ENCODE results near the gene NR2F1-AS1. TPM values are rescaled to one million over a fixed set of nuclear protein-coding genes. Genes with fewer than 3 reads are reported as not detected.

Gene NR2F1-AS1
- total RNA-seq (10 to 100 TPM; 50.9 to 71.5 TPM), polyA plus RNA-seq (ENCODE audit: insufficient read length in 2 of 2) (10 to 100 TPM; 65.7 to 67.5 TPM)
- long read RNA-seq, donor 1, partial matches to known transcripts = 92 of 146 reads
- long read RNA-seq, donor 1, other reads (novel, unspliced or antisense) = 48 of 146 reads
- long read RNA-seq, donor 2, partial matches to known transcripts = 61 of 63 reads
- long read RNA-seq, donor 2, other reads (novel, unspliced or antisense) = 0 of 63 reads
- long read RNA-seq, donor 3, partial matches to known transcripts = 0 of 1 reads
- long read RNA-seq, donor 3, other reads (novel, unspliced or antisense) = 0 of 1 reads
- long read RNA-seq, donor 4, partial matches to known transcripts = 491 of 499 reads
- long read RNA-seq, donor 4, other reads (novel, unspliced or antisense) = 5 of 499 reads

DNA sequence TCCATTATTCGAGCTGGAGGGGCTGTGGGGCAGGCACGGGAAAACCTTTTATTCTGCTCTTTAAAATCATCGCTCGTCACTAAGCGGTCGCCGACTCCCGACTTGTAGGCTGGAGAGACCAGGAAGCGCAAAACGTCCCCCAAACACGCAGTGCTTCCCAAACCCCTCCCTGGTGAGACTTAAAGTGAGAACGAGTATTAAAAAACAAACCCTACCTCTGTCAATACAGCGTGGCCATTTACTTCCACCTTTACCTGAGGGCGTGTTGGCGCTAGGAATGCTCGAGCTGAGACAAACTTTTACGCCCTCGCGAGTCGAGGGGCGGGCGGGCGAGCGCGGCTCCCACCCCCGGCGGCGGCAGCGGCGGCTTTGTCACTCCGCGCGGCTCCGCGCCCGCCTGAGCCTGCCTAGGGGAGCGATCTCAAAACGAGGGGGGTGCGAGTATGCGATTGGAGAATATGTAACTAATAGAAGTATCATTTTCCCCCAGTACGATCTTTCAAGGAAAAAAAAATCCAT lies at the start of gene NR2F1-AS1:
NR2F1-AS1 (minus strand) TSS at position 293 of the 519 bp plus-strand sequence.
- under 1% methylated on average over 26 of the region's 41 CpGs for WGBS (ENCODE audit: insufficient coverage)
- H3K4me1 ChIP-seq (ENCODE audit: control insufficient read depth, insufficient read depth, low read length) = peaks cover 19% of the 10 kb centered on the region
- no peaks in the 10 kb centered on the region for H3K27me3 ChIP-seq (ENCODE audit: control insufficient read depth, insufficient read depth, low read length)
- peak in 1 of 6 donors; percentile 85 for DNase-seq (ENCODE audit: low read depth in 4 of 6, low spot score in 6 of 6)
- H3K36me3 ChIP-seq (ENCODE audit: control insufficient read depth, insufficient read depth, low read length) = no peaks in the 10 kb centered on the region
- peak within 1 kb of the TSS; percentile 92 for H3K27ac ChIP-seq (ENCODE audit: low read depth, low read length)
- peak within 1 kb of the TSS; percentile 61 for H3K4me3 ChIP-seq (ENCODE audit: low read depth, low read length)
- no peaks in the 10 kb centered on the region for H3K9me3 ChIP-seq (ENCODE audit: control insufficient read depth, insufficient read depth, low read length)

DNA sequence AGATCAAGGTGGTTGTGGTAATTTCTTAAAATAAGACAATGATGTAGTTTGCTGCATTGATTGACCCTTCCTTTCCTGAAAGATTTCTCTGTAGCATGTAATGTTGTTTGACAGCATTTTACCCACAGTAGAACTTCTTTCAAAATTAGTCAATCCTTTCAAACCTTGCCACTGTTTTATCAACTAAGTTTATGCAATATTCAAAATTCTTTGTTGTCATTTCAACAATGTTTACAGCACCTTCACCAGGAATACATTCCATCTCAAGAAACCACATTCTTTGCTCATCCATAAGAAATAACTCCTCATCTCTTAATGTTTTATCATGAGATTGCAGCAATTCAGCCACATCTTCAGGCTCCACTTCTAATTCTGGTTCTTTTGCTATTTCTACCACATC lies 45.8 kb upstream of the NR2F1-AS1 start:
- H3K4me1 ChIP-seq (ENCODE audit: control insufficient read depth, insufficient read depth, low read length) = no peaks in the 10 kb centered on the region
- DNase-seq (ENCODE audit: low read depth in 4 of 6, low spot score in 6 of 6) = no peak
- H3K27ac ChIP-seq (ENCODE audit: low read depth, low read length) = no peak overlapping the region
- H3K27me3 ChIP-seq (ENCODE audit: control insufficient read depth, insufficient read depth, low read length) = no peaks in the 10 kb centered on the region
- H3K36me3 ChIP-seq (ENCODE audit: control insufficient read depth, insufficient read depth, low read length) = no peaks in the 10 kb centered on the region
- H3K4me3 ChIP-seq (ENCODE audit: low read depth, low read length) = no peak overlapping the region
- H3K9me3 ChIP-seq (ENCODE audit: control insufficient read depth, insufficient read depth, low read length) = no peaks in the 10 kb centered on the region

DNA sequence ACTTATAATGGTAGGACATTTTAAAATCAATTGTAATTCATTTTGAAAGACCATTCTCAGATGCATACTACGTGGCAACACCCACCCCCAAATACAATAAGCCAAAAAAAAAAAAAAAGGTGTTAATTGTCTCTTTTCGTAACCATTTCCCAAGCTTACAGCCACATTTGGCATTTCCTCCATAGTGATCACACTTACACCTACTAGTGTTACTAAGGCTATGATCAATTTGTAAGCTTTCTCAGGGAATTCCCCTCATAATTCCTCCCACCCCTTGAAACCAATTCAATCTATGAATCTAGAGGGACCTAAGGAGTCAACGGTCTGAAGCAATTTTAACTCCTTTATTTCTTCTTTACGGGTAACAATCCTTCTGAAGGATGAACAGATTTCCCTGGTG lies 42.1 kb upstream of the NR2F1-AS1 start:
- Histone ChIP-seq H3K4me3 (ENCODE audit: low read depth, low read length) (no peak overlapping the region), H3K27me3 (ENCODE audit: control insufficient read depth, insufficient read depth, low read length) (no peaks in the 10 kb centered on the region), H3K9me3 (ENCODE audit: control insufficient read depth, insufficient read depth, low read length) (no peaks in the 10 kb centered on the region), H3K36me3 (ENCODE audit: control insufficient read depth, insufficient read depth, low read length) (no peaks in the 10 kb centered on the region), H3K27ac (ENCODE audit: low read depth, low read length) (no peak overlapping the region), H3K4me1 (ENCODE audit: control insufficient read depth, insufficient read depth, low read length) (no peaks in the 10 kb centered on the region)
- DNase-seq (ENCODE audit: low read depth in 4 of 6, low spot score in 6 of 6) = peak in 2 of 6 donors; percentile 22 to 24
- WGBS (ENCODE audit: insufficient coverage) = 60% methylated on average over 1 of the region's 4 CpGs

DNA sequence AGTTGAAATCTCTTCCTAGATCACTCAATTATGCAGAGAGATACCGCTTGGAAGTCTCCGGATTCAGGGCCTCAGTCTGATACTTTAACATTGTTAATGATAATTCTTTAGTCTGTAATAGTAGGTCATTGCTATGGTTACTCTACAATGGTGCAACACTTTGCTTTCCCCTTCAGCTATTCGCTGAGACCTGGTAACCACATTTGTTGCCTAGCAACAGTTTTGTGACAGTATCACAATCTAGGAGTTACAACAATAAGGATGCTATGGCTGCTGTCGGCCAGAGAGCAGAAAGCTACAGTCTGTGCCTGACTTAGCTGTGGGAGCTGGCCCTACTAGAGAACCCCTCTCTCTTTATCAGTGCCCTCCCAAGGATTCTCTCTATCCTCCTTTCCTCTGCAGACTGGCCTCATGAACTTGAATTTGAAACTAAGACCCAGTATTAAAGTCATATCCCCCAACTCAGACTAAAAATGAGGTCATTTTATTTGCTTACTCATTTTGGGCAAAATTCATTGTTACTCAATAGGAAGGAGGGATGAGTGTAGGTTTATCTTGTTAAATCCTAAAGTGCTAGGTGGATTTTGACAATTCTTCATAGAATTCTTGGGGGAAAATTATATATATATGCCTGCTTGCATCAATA lies 41.3 kb upstream of the NR2F1-AS1 start:
- Histone ChIP-seq H3K4me1 (ENCODE audit: control insufficient read depth, insufficient read depth, low read length) (no peaks in the 10 kb centered on the region), H3K27me3 (ENCODE audit: control insufficient read depth, insufficient read depth, low read length) (no peaks in the 10 kb centered on the region), H3K9me3 (ENCODE audit: control insufficient read depth, insufficient read depth, low read length) (no peaks in the 10 kb centered on the region), H3K27ac (ENCODE audit: low read depth, low read length) (peak overlapping the region; percentile 97), H3K36me3 (ENCODE audit: control insufficient read depth, insufficient read depth, low read length) (no peaks in the 10 kb centered on the region), H3K4me3 (ENCODE audit: low read depth, low read length) (peak overlapping the region; percentile 93)
- peak in 2 of 6 donors; percentile 91 to 96 for DNase-seq (ENCODE audit: low read depth in 4 of 6, low spot score in 6 of 6)
- 7% methylated on average over 2 of the region's 4 CpGs for WGBS (ENCODE audit: insufficient coverage)

DNA sequence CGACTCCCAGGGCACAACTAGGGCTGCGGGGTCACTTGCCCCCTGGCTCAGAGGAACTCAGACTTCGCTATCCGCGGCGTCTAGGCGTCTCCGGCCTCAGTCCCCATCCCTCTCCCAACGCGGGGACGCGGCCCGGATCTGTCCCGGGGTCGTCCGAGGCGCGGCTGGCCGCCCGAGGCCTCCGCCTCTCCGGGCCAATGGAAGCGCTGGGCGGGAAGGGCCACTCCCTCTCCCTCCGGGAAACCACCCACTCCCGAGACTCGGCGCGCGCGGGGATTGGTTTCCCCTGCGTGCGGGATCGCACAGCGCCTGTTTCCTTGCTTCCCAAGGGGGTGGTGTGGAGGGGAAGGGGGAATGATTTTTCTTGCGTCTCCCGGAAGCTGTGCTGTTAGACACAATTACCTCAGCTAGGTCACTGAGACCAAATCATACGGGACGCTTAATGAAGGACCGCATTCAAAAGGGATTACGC lies 40.3 kb upstream of the NR2F1-AS1 start:
- peak overlapping the region; percentile 97 for H3K27ac ChIP-seq (ENCODE audit: low read depth, low read length)
- WGBS (ENCODE audit: insufficient coverage) = 0% methylated on average over 26 of the region's 41 CpGs
- H3K4me3 ChIP-seq (ENCODE audit: low read depth, low read length) = peak overlapping the region; percentile 93

DNA sequence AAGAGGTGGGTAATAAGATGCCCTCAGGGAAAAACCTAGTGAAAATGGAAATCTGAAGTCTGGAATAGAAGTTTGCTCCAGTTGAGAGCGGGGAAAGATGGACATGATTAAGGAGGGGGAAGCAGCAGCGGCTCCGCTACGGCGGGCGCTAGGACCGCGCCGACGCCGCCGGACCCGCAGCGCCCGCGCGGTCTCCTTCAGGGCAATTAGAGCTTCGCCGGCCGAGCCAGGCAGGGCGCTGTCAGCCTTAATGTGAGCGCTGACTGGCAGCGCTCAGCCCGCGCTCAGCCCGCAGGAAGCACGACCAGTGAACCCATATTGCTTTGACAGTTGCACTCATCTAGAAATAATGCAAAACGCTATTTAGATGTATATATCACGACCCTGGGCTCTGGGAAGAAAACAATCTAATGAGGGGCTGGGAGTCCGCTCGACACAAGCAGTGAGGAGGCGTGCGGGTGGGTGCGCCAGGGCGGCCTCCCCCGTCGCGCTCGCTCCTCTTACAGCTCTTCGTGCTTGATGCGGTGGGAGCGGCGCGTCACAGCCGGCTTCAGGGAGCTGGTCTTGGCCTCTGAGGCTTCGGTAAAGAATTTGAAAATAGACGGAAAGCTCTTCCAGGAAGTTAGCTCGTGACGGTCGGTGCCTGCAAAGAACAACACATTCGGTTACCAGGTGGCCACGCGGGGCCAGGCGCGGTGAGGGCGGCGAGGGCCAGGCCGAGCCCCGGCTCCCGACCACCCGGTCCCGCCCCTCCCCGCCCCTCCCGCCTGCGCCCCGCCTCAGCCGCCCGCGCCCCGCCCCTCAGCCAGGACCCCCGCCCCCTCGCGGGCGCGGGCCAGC lies 39.7 kb upstream of the NR2F1-AS1 start:
- DNase-seq (ENCODE audit: low read depth in 4 of 6, low spot score in 6 of 6) = peak in 2 of 6 donors; percentile 91 to 92
- Histone ChIP-seq H3K36me3 (ENCODE audit: control insufficient read depth, insufficient read depth, low read length) (no peaks in the 10 kb centered on the region), H3K27ac (ENCODE audit: low read depth, low read length) (peak overlapping the region; percentile 97), H3K27me3 (ENCODE audit: control insufficient read depth, insufficient read depth, low read length) (peaks cover 3% of the 10 kb centered on the region), H3K9me3 (ENCODE audit: control insufficient read depth, insufficient read depth, low read length) (no peaks in the 10 kb centered on the region), H3K4me3 (ENCODE audit: low read depth, low read length) (peak overlapping the region; percentile 93), H3K4me1 (ENCODE audit: control insufficient read depth, insufficient read depth, low read length) (no peaks in the 10 kb centered on the region)
- WGBS (ENCODE audit: insufficient coverage) = 0% methylated on average over 58 of the region's 75 CpGs

More for the DNA sequence above, 40.3 kb upstream of the NR2F1-AS1 start:
- Histone ChIP-seq H3K36me3 (ENCODE audit: control insufficient read depth, insufficient read depth, low read length) (no peaks in the 10 kb centered on the region), H3K4me1 (ENCODE audit: control insufficient read depth, insufficient read depth, low read length) (no peaks in the 10 kb centered on the region), H3K9me3 (ENCODE audit: control insufficient read depth, insufficient read depth, low read length) (no peaks in the 10 kb centered on the region), H3K27me3 (ENCODE audit: control insufficient read depth, insufficient read depth, low read length) (peaks cover 2% of the 10 kb centered on the region)
- peak in 3 of 6 donors; percentile 81 to 96 (median 92) for DNase-seq (ENCODE audit: low read depth in 4 of 6, low spot score in 6 of 6)

DNA sequence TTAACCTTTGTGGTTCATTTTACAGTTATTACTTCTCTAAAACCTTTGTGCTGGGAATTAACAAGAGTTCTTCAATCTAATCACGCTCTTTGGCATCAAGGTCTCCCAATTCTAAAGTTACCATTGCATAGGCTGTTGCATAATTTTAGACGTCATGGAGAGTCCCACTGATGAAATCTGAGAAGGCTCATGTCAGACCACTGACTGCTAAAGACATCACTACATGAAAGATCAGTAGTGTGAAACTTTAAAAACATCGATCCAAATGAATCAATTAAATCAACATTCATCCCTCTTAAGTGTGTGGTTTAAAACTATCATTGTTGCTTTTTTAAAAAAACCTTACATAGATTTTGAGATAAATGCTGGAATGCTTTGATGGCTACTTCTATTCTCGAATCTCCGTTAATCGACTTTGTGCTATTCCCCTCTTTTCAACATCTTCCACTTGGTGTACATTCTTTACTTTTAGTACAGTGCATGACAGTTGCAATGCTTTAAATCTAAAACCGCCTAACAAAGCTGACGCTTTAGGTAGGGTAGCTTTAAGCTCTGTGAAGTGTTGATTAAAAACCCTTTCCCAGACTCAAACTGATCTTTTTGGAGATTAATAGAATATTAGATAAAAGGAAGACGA lies 35.6 kb upstream of the NR2F1-AS1 start:
- 75% methylated on average over 2 of the region's 9 CpGs for WGBS (ENCODE audit: insufficient coverage)
- no peak for DNase-seq (ENCODE audit: low read depth in 4 of 6, low spot score in 6 of 6)
- H3K4me1 ChIP-seq (ENCODE audit: control insufficient read depth, insufficient read depth, low read length) = peaks cover 6% of the 10 kb centered on the region

DNA sequence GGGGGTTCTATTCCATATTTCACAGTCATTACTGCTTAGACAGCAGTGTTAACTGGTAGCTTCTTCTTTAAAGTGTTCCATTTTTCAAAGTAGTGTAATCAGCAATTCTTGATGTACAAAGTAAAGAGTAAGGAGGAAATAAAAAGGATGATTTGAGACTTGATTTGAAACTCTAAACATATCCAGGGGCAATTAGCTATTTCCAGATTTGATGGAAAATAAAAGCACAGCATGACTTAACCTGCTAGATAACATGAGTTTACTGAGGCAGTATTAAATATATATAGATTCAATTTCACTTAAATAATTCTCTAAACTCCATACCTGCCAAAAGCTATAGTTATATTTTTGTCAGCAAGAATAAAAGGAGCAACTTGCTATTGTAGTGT lies 31.8 kb upstream of the NR2F1-AS1 start:
- Histone ChIP-seq H3K27me3 (ENCODE audit: control insufficient read depth, insufficient read depth, low read length) (peaks cover 65% of the 10 kb centered on the region), H3K27ac (ENCODE audit: low read depth, low read length) (no peak overlapping the region), H3K4me3 (ENCODE audit: low read depth, low read length) (no peak overlapping the region), H3K36me3 (ENCODE audit: control insufficient read depth, insufficient read depth, low read length) (no peaks in the 10 kb centered on the region), H3K4me1 (ENCODE audit: control insufficient read depth, insufficient read depth, low read length) (peaks cover 6% of the 10 kb centered on the region), H3K9me3 (ENCODE audit: control insufficient read depth, insufficient read depth, low read length) (no peaks in the 10 kb centered on the region)
- peak in 1 of 6 donors; percentile 49 for DNase-seq (ENCODE audit: low read depth in 4 of 6, low spot score in 6 of 6)

More for the DNA sequence above, 35.6 kb upstream of the NR2F1-AS1 start:
- Histone ChIP-seq H3K27me3 (ENCODE audit: control insufficient read depth, insufficient read depth, low read length) (peaks cover 28% of the 10 kb centered on the region), H3K9me3 (ENCODE audit: control insufficient read depth, insufficient read depth, low read length) (no peaks in the 10 kb centered on the region), H3K4me3 (ENCODE audit: low read depth, low read length) (no peak overlapping the region), H3K27ac (ENCODE audit: low read depth, low read length) (no peak overlapping the region), H3K36me3 (ENCODE audit: control insufficient read depth, insufficient read depth, low read length) (no peaks in the 10 kb centered on the region)

Data from spinal cord (tissue), 10 donors.